HepG2 (cell line): ENCODE results near the gene NOS1.
"Not testable (repeated sequence)": the region's sequence is repeated elsewhere in the genome, so short reads cannot be mapped to it uniquely, and the experiment has no call there.

Experiments used
- MAX ChIP-seq: IDR thresholded peaks from 2 replicates; pipeline ENCODE4 v1.6.1; 2012; ENCODE audit warnings: inconsistent platforms
- POLR2A ChIP-seq, 2 experiments: IDR thresholded peaks; 2 replicates each; pipeline ENCODE4 v1.6.1; 2011; ENCODE audit warnings: low read depth in 2 of 2, low read length in 2 of 2, mild to moderate bottlenecking in 1 of 2, moderate library complexity in 1 of 2; ENCODE audit not compliant: insufficient read depth in 1 of 2
- SP2 ChIP-seq: sonication (generic); formaldehyde crosslinking; IDR thresholded peaks from 2 replicates; pipeline ENCODE4 v1.5.1; 2020; ENCODE audit warnings: mild to moderate bottlenecking, missing genetic modification reagents
- USF2 ChIP-seq, 2 experiments: sonication (generic) in 1 of 2; formaldehyde crosslinking in 1 of 2; IDR thresholded peaks; 2 replicates each; pipeline versions ENCODE4 v1.5.1 to v1.6.1; 2011 to 2020; ENCODE audit warnings: borderline replicate concordance in 1 of 2, low read depth in 1 of 2, low read length in 1 of 2, mild to moderate bottlenecking in 1 of 2, missing genetic modification reagents in 1 of 2, moderate library complexity in 1 of 2
- ZNF235 ChIP-seq: sonication (generic); formaldehyde crosslinking; IDR thresholded peaks from 2 replicates; pipeline ENCODE4 v1.8.1; 2023; ENCODE audit warnings: mild to moderate bottlenecking, missing genetic modification reagents, borderline replicate concordance
- ZNF276 ChIP-seq: sonication (generic); formaldehyde crosslinking; IDR thresholded peaks from 2 replicates; pipeline ENCODE4 v1.4.0; 2020; ENCODE audit warnings: mild to moderate bottlenecking, low read depth, missing genetic modification reagents
- ZSCAN25 ChIP-seq: sonication (generic); formaldehyde crosslinking; IDR thresholded peaks from 2 replicates; pipeline ENCODE4 v1.8.0; 2022; ENCODE audit warnings: mild to moderate bottlenecking, missing genetic modification reagents

GRCh38 chr12:117199956-117200744 is 161.3 kb downstream of the NOS1 start:
- TF ChIP-seq MAX; ZNF235 (CRISPR knock-in tag); POLR2A (IDR thresholded peaks at IDR 0.05; ENCODE audit: insufficient read depth in 1 of 2, low read depth in 2 of 2, low read length in 2 of 2); ZSCAN25 (CRISPR knock-in tag); ZNF276 (CRISPR knock-in tag); SP2 (CRISPR knock-in tag); USF2 (IDR thresholded peaks at IDR 0.05; ENCODE audit: low read depth, low read length); USF2 (CRISPR knock-in tag; IDR thresholded peaks at IDR 0.05; ENCODE audit: borderline replicate concordance): not testable (repeated sequence)
